IMR-90 (cell line): ENCODE measurements around the gene HS6ST3. TPM values are rescaled to one million over a fixed set of nuclear protein-coding genes. Genes with fewer than 3 reads are reported as not detected.
A peak's percentile ranks its signal among the peaks of the same experiment; 100 is the strongest.

ENCODE experiments used
- ATAC-seq: fragments of 200-7000 bp; cut with Tn5 transposase; 2 replicates; pipeline ENCODE4 v1.9.1; 2020; ENCODE audit warnings: low read depth, mild to moderate bottlenecking, moderate library complexity
- BruUV-seq: library from RNA; stranded (reverse); fragments of 400-500 nt; replicated peaks from 2 replicates; lab custom pipeline; 2021; lab: Mats Ljungman, UMichigan
- CTCF ChIA-PET: fragments of 300-600 bp; formaldehyde crosslinking; extraction: SDS; loops from one replicate; lab custom pipeline; 2021; ENCODE audit warnings: antibody characterized with exemption; lab: Yijun Ruan, JAX
- POLR2A ChIA-PET: fragments of 300-600 bp; sonication (Branson Sonifier 250); formaldehyde crosslinking; loops from one replicate; lab custom pipeline; 2022; ENCODE audit warnings: antibody characterized with exemption; ENCODE audit not compliant: unreplicated experiment; lab: Charles Lee
- DNase-seq: peaks from one replicate; pipeline ENCODE4 v3.0.0; 2013
- H2AFZ ChIP-seq: replicated peaks from 2 replicates; pipeline ENCODE3; 2013; ENCODE audit warnings: low read length, mild to moderate bottlenecking; ENCODE audit not compliant: poor library complexity
- H2AK5ac ChIP-seq: 2 replicates; pipeline ENCODE4 v1.6.1; 2013; ENCODE audit warnings: low read depth, low read length, inconsistent platforms
- H2AK9ac ChIP-seq: replicated peaks from 2 replicates; pipeline ENCODE3; 2013; ENCODE audit warnings: mild to moderate bottlenecking, low read depth, low read length, moderate library complexity; ENCODE audit not compliant: poor library complexity
- H2BK120ac ChIP-seq: 2 replicates; pipeline ENCODE4 v1.6.1; 2013; ENCODE audit warnings: low read depth, low read length, inconsistent platforms
- H2BK15ac ChIP-seq: 3 replicates; pipeline ENCODE4 v1.6.1; 2013; ENCODE audit warnings: low read depth, low read length, inconsistent platforms
- H2BK20ac ChIP-seq: 2 replicates; pipeline ENCODE4 v1.6.1; 2013; ENCODE audit warnings: low read depth, mild to moderate bottlenecking, inconsistent platforms, low read length, moderate library complexity
- H2BK5ac ChIP-seq: 2 replicates; pipeline ENCODE4 v1.6.1; 2013; ENCODE audit warnings: mild to moderate bottlenecking, low read depth, low read length, inconsistent platforms; ENCODE audit not compliant: poor library complexity, severe bottlenecking
- H3K14ac ChIP-seq: replicated peaks from 2 replicates; pipeline ENCODE4 v1.6.1; 2013; ENCODE audit warnings: low read depth, low read length, inconsistent platforms
- H3K18ac ChIP-seq: 2 replicates; pipeline ENCODE4 v1.6.1; 2013; ENCODE audit warnings: low read depth, low read length, control low read depth
- H3K23ac ChIP-seq: 2 replicates; pipeline ENCODE4 v1.6.1; 2013; ENCODE audit warnings: low read depth, low read length, inconsistent platforms
- H3K27ac ChIP-seq: 2 replicates; pipeline ENCODE4 v1.5.1; 2013; ENCODE audit warnings: mild to moderate bottlenecking, control low read depth, low read length; ENCODE audit not compliant: insufficient read depth
- H3K27me3 ChIP-seq: 2 replicates; pipeline ENCODE4 v1.6.1; 2013; ENCODE audit warnings: low read length; ENCODE audit not compliant: control insufficient read depth, insufficient read depth
- H3K36me3 ChIP-seq: 2 replicates; pipeline ENCODE4 v1.6.1; 2013; ENCODE audit warnings: low read length, mixed read lengths; ENCODE audit not compliant: control insufficient read depth, insufficient read depth
- H3K4ac ChIP-seq: 2 replicates; pipeline ENCODE4 v1.6.1; 2013; ENCODE audit warnings: low read depth, low read length, inconsistent platforms
- H3K4me1 ChIP-seq: 2 replicates; pipeline ENCODE4 v1.6.1; 2013; ENCODE audit warnings: low read length, mixed read lengths; ENCODE audit not compliant: control insufficient read depth, insufficient read depth
- H3K4me2 ChIP-seq: 2 replicates; pipeline ENCODE4 v1.6.1; 2013; ENCODE audit warnings: low read depth, mild to moderate bottlenecking, control low read depth, low read length, moderate library complexity
- H3K4me3 ChIP-seq: 2 replicates; pipeline ENCODE4 v1.5.1; 2013; ENCODE audit warnings: low read depth, mild to moderate bottlenecking, control low read depth, low read length, moderate library complexity; ENCODE audit not compliant: insufficient read depth
- H3K56ac ChIP-seq: 2 replicates; pipeline ENCODE4 v1.6.1; 2013; ENCODE audit warnings: low read length, inconsistent platforms; ENCODE audit not compliant: insufficient read depth; ENCODE audit errors: extremely low read depth
- H3K79me1 ChIP-seq, 2 experiments: 2 replicates each; pipeline ENCODE4 v1.6.1; 2013; ENCODE audit warnings: low read length in 2 of 2, inconsistent platforms in 1 of 2, low read depth in 1 of 2
- H3K9ac ChIP-seq: 2 replicates; pipeline ENCODE4 v1.6.1; 2013; ENCODE audit warnings: low read depth, low read length, control low read depth
- H3K9me1 ChIP-seq: 2 replicates; pipeline ENCODE4 v1.6.1; 2013; ENCODE audit warnings: low read length, inconsistent platforms; ENCODE audit not compliant: insufficient read depth
- H3K9me3 ChIP-seq: 2 replicates; pipeline ENCODE4 v1.6.1; 2013; ENCODE audit warnings: low read length; ENCODE audit not compliant: control insufficient read depth, insufficient read depth
- H4K20me1 ChIP-seq: 2 replicates; pipeline ENCODE4 v1.6.1; 2013; ENCODE audit warnings: low read length, inconsistent platforms; ENCODE audit not compliant: insufficient read depth
- H4K5ac ChIP-seq: 2 replicates; pipeline ENCODE4 v1.6.1; 2013; ENCODE audit warnings: mild to moderate bottlenecking, low read depth, low read length, control low read depth
- H4K8ac ChIP-seq, 2 experiments: 2 replicates each; pipeline ENCODE4 v1.6.1; 2013; ENCODE audit warnings: low read depth in 2 of 2, low read length in 2 of 2, control low read depth in 1 of 2, inconsistent platforms in 1 of 2
- H4K91ac ChIP-seq: 2 replicates; pipeline ENCODE4 v1.6.1; 2013; ENCODE audit warnings: low read depth, low read length, inconsistent platforms; ENCODE audit not compliant: insufficient read depth
- FOS ChIP-seq: fragments of 150-350 bp; IDR thresholded peaks from 2 replicates; pipeline ENCODE4 v1.6.1; 2016; ENCODE audit warnings: low read depth, low read length
- MAFK ChIP-seq: IDR thresholded peaks from 2 replicates; pipeline ENCODE4 v1.6.1; 2012; ENCODE audit warnings: low read depth, low read length, improper control_type of control experiment
- RAD21 ChIP-seq: IDR thresholded peaks from 2 replicates; pipeline ENCODE4 v1.6.1; 2012; ENCODE audit warnings: low read length, improper control_type of control experiment
- RFX5 ChIP-seq: IDR thresholded peaks from 2 replicates; pipeline ENCODE4 v1.8.0; 2012; ENCODE audit warnings: low read depth, mild to moderate bottlenecking, low read length, moderate library complexity
- SMC3 ChIP-seq: fragments of 150-350 bp; IDR thresholded peaks from 2 replicates; pipeline ENCODE4 v1.6.1; 2016; ENCODE audit warnings: low read depth, mild to moderate bottlenecking, antibody characterized with exemption, low read length, moderate library complexity
- WGBS, 2 experiments: methylation state at CpG; one replicate each; pipeline versions ENCODE4 v1.1.5 to v1.1.7; 2013; ENCODE audit warnings: missing lambda C conversion rate in 2 of 2; ENCODE audit not compliant: insufficient read length in 1 of 2; ENCODE audit errors: extremely low coverage in 2 of 2; 5-methylcytosine and 5-hydroxymethylcytosine counted together
- dilution Hi-C: fragments of 300-500 bp; cut with HindIII; formaldehyde crosslinking; loops from one replicate; pipeline ENCODE4 v1.14.3; 2018; ENCODE audit warnings: low sequenced_read_pairs; ENCODE audit not compliant: unreplicated experiment
- in situ Hi-C: fragments of 300-500 bp; cut with MboI; formaldehyde crosslinking; loops from 3 replicates; pipeline ENCODE4 v1.14.3; 2019; ENCODE audit warnings: low sequenced_read_pairs, inconsistent platforms, mixed read lengths
- intact Hi-C: fragments of 100-400 bp; cut with micrococcal nuclease; formaldehyde crosslinking; loops from 2 replicates; pipeline ENCODE4 v1.10.0; 2022
- polyA plus RNA-seq, 3 experiments: library from polyadenylated mRNA; depleted of rRNA; stranded (reverse); fragments of >200 nt; gene quantifications; 2 replicates each; pipeline ENCODE4 v1.2.3, GENCODE V29; 2012; ENCODE audit warnings: low replicate concordance in 1 of 3
- total RNA-seq: library from RNA; depleted of rRNA; stranded (reverse); fragments of >200 nt; gene quantifications from 2 replicates; pipeline ENCODE4 v1.2.3, GENCODE V29; 2012

HS6ST3 gene
- total and polyA plus RNA-seq, 2 of the 4 experiments (the other 2 are of a cell fraction): not detected

DNA sequence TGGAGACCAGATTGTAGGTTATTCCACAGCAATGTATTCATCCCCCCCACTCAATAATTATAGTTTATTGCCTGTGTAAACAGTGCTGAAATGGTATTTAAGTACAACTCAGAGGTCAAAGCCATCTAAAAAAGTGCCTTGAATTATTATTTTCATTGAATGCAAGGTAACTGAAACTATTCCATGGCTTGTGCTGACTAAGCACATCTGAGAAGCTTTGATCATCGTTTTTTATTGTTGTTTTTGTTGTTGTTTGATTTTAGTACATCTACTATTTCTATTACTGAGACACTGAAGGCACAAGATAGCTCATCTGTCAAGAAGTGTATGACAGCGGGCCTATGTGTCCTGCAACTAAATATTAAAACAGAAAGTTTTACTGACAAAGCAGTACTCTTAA is 596.4 kb downstream of the HS6ST3 start:
- H3K9ac ChIP-seq: no peak overlapping the region

More for the DNA sequence above, 596.4 kb downstream of the HS6ST3 start:
- no peak overlapping the region for H3K23ac ChIP-seq
- in situ Hi-C loops (no loop called here), dilution Hi-C loops (no loop called here), intact Hi-C loops (no loop called here)
- DNase-seq: no peak
- H3K9me3 ChIP-seq: no peaks in the 10 kb centered on the region
- H3K27ac ChIP-seq: no peak overlapping the region
- H3K4me3 ChIP-seq: no peak overlapping the region
- no peak overlapping the region for H2BK120ac ChIP-seq
- no peaks in the 10 kb centered on the region for H3K27me3 ChIP-seq
- no peaks in the 10 kb centered on the region for H3K9me1 ChIP-seq
- no peak for ATAC-seq
- BruUV-seq: no TSS peak
- no peak overlapping the region for H2AK5ac ChIP-seq
- H4K5ac ChIP-seq: no peak overlapping the region
- H3K36me3 ChIP-seq: no peaks in the 10 kb centered on the region
- H2AFZ ChIP-seq: no peak overlapping the region
- H3K4me2 ChIP-seq: no peak overlapping the region
- POLR2A ChIA-PET: no interaction called here
- TF ChIP-seq SMC3: no peak
- peak; percentile 91 for TF ChIP-seq MAFK
- TF ChIP-seq RFX5: no peak
- no peak for TF ChIP-seq RAD21
- TF ChIP-seq FOS: no peak
- no CpG with 5 or more reads among the region's 2 CpGs for WGBS, 2 experiments
- no peak overlapping the region for H3K4ac ChIP-seq
- CTCF ChIA-PET: no interaction called here
- H3K4me1 ChIP-seq: no peaks in the 10 kb centered on the region
- H2BK5ac ChIP-seq: no peak overlapping the region
- no peak overlapping the region for H2BK15ac ChIP-seq
- no peaks in the 10 kb centered on the region for H4K20me1 ChIP-seq
- H3K18ac ChIP-seq: no peak overlapping the region
- H2AK9ac ChIP-seq: no peak overlapping the region
- no peak overlapping the region for H4K91ac ChIP-seq
- no peak overlapping the region for H3K14ac ChIP-seq
- H2BK20ac ChIP-seq: no peak overlapping the region
- H3K79me1 ChIP-seq: no peaks in the 10 kb centered on the region
- no peak overlapping the region for H3K56ac ChIP-seq
- no peak overlapping the region for H4K8ac ChIP-seq
